ENCODE results near the gene CA10. TPM values are rescaled to one million over a fixed set of nuclear protein-coding genes. Genes with fewer than 3 reads are reported as not detected.

The CA10 gene
- total and polyA plus RNA-seq, 8 donors: 0.09 to 2.0 (median 0.27) TPM; not detected in 4

GRCh38 chr17:51820766-51821165 lies 337.7 kb downstream of the CA10 start:
- 77 to 84% methylated on average over 1 of the region's 1 CpG for WGBS, 2 donors
- H3K36me3 ChIP-seq: no peaks in the 10 kb centered on the region
- intact Hi-C loops (cut with DNase I): no loop called here
- ATAC-seq: no peak
- FAIRE-seq: no peak
- no peak overlapping the region for H3K4me3 ChIP-seq
- no peak for TF ChIP-seq CTCF (IDR thresholded peaks at IDR 0.05)
- no peak overlapping the region for H3K27ac ChIP-seq
- no peaks in the 10 kb centered on the region for H3K4me1 ChIP-seq
- H3K27me3 ChIP-seq: no peaks in the 10 kb centered on the region
- DNase-seq: no peak
- no peaks in the 10 kb centered on the region for H3K9me3 ChIP-seq

GRCh38 chr17:51820252-51820651 lies 338.3 kb downstream of the CA10 start:
- Histone ChIP-seq H3K27me3 (no peaks in the 10 kb centered on the region), H3K27ac (no peak overlapping the region), H3K4me1 (peaks cover 2 to 3% (median 3%) of the 10 kb centered on the region in 3 donors), H3K9me3 (no peaks in the 10 kb centered on the region), H3K36me3 (no peaks in the 10 kb centered on the region), H3K4me3 (no peak overlapping the region)
- TF ChIP-seq CTCF (IDR thresholded peaks at IDR 0.05): no peak
- FAIRE-seq (no peak), DNase-seq (no peak), ATAC-seq (no peak)
- intact Hi-C loops (cut with DNase I): no loop called here
- 73 to 87% methylated on average over 6 of the region's 6 CpGs for WGBS, 2 donors

GRCh38 chr17:51819341-51820219 lies 338.9 kb downstream of the CA10 start:
- H3K4me1 ChIP-seq: peaks cover 9 to 10% (median 10%) of the 10 kb centered on the region in 3 donors
- 85 to 87% methylated on average over 6 of the region's 6 CpGs for WGBS, 2 donors
- no peaks in the 10 kb centered on the region for H3K36me3 ChIP-seq
- DNase-seq (no peak), ATAC-seq (no peak), FAIRE-seq (no peak)
- intact Hi-C loops (cut with DNase I): no loop called here
- H3K4me3 ChIP-seq: no peak overlapping the region
- no peaks in the 10 kb centered on the region for H3K27me3 ChIP-seq
- H3K27ac ChIP-seq: no peak overlapping the region
- H3K9me3 ChIP-seq: no peaks in the 10 kb centered on the region
- TF ChIP-seq CTCF (IDR thresholded peaks at IDR 0.05): no peak

GRCh38 chr17:51818777-51819176 lies 339.7 kb downstream of the CA10 start:
- DNase-seq: no peak
- no peaks in the 10 kb centered on the region for H3K36me3 ChIP-seq
- WGBS, 2 donors: 68 to 72% methylated on average over 1 of the region's 1 CpG
- intact Hi-C loops (cut with DNase I): no loop called here
- H3K27ac ChIP-seq: no peak overlapping the region
- no peak for TF ChIP-seq CTCF (IDR thresholded peaks at IDR 0.05)
- H3K9me3 ChIP-seq: no peaks in the 10 kb centered on the region
- no peak for FAIRE-seq
- no peak overlapping the region for H3K4me3 ChIP-seq
- H3K4me1 ChIP-seq: peaks cover 17 to 18% (median 17%) of the 10 kb centered on the region in 3 donors
- ATAC-seq: no peak
- no peaks in the 10 kb centered on the region for H3K27me3 ChIP-seq

- intact Hi-C loops (cut with DNase I): no loop called here
- Histone ChIP-seq H3K36me3 (no peaks in the 10 kb centered on the region), H3K9me3 (no peaks in the 10 kb centered on the region), H3K27me3 (no peaks in the 10 kb centered on the region), H3K27ac (no peak overlapping the region), H3K4me3 (no peak overlapping the region), H3K4me1 (peaks cover 24 to 25% (median 25%) of the 10 kb centered on the region in 3 donors)
- no peak for DNase-seq
- no peak for FAIRE-seq
- WGBS, 2 donors: 71 to 73% methylated on average over 1 of the region's 1 CpG
- ATAC-seq: no peak
- no peak for TF ChIP-seq CTCF (IDR thresholded peaks at IDR 0.05)
Observed at GRCh38 chr17:51817955-51818354, 340.6 kb downstream of the CA10 start.
